Dedifferentiated amniotic fluid mesenchymal stem cell (primary cell): ENCODE results near the gene AGTR1.
"Not testable (repeated sequence)": the region's sequence is repeated elsewhere in the genome, so short reads cannot be mapped to it uniquely, and the experiment has no call there.

Source experiments
- DNase-seq: peaks from one replicate; pipeline ENCODE4 v3.0.0-alpha.2; 2016; ENCODE audit errors: extremely low spot score

AGTR1 gene

GRCh38 chr3:148718982-148719862 is 21.5 kb downstream of the AGTR1 start:
- DNase-seq: peak; percentile 46

GRCh38 chr3:148720873-148721272 is 23.2 kb downstream of the AGTR1 start:
- DNase-seq: no peak

- peak; percentile 17 for DNase-seq
These were observed 25.9 kb downstream of the AGTR1 start for GRCh38 chr3:148723631-148724030.

- peak; percentile 28 for DNase-seq
These were observed 29.5 kb downstream of the AGTR1 start for GRCh38 chr3:148727231-148727630.

- DNase-seq: no peak
These were observed 31.1 kb downstream of the AGTR1 start for GRCh38 chr3:148728753-148729152.

GRCh38 chr3:148729476-148730055 is 31.9 kb downstream of the AGTR1 start:
- DNase-seq: no peak

- no peak for DNase-seq
These were observed 33.0 kb downstream of the AGTR1 start for GRCh38 chr3:148730676-148731075.

GRCh38 chr3:148735597-148735996 is 37.9 kb downstream of the AGTR1 start:
- no peak for DNase-seq

- no peak for DNase-seq
These were observed 38.4 kb downstream of the AGTR1 start for GRCh38 chr3:148736086-148736485.

- DNase-seq: no peak
These were observed 39.4 kb downstream of the AGTR1 start for GRCh38 chr3:148737104-148737530.

GRCh38 chr3:148739720-148740119 is 42.0 kb downstream of the AGTR1 start:
- DNase-seq: no peak

- no peak for DNase-seq
These were observed 42.6 kb downstream of the AGTR1 start for GRCh38 chr3:148740291-148740690.

GRCh38 chr3:148741219-148741618 is 43.5 kb downstream of the AGTR1 start:
- DNase-seq: no peak

GRCh38 chr3:148742118-148742517 is 44.4 kb downstream of the AGTR1 start:
- no peak for DNase-seq

GRCh38 chr3:148746053-148746452 is 48.4 kb downstream of the AGTR1 start:
- no peak for DNase-seq

- no peak for DNase-seq
These were observed 50.6 kb downstream of the AGTR1 start for GRCh38 chr3:148748283-148748682.

GRCh38 chr3:148750296-148750695 is 52.6 kb downstream of the AGTR1 start:
- no peak for DNase-seq

- DNase-seq: no peak
These were observed 53.8 kb downstream of the AGTR1 start for GRCh38 chr3:148751461-148751860.

GRCh38 chr3:148753385-148753784 is 55.7 kb downstream of the AGTR1 start:
- not testable (repeated sequence) for DNase-seq

- no peak for DNase-seq
These were observed 57.9 kb downstream of the AGTR1 start for GRCh38 chr3:148755570-148755969.

- no peak for DNase-seq
These were observed 58.6 kb downstream of the AGTR1 start for GRCh38 chr3:148756311-148756710.

- peak; percentile 79 for DNase-seq
These were observed 59.8 kb downstream of the AGTR1 start for GRCh38 chr3:148757238-148758215.
